WTC11 (cell line): ENCODE results near the gene ANKMY1. TPM values are rescaled to one million over a fixed set of nuclear protein-coding genes. Genes with fewer than 3 reads are reported as not detected.

Experiments
- ATAC-seq: fragments of 200-7000 bp; cut with Tn5 transposase; 2 replicates; pipeline ENCODE4 v1.10.0; 2021; ENCODE audit warnings: mild to moderate bottlenecking, moderate library complexity
- CTCF ChIA-PET: fragments of 300-600 bp; sonication (Branson Sonifier 250); formaldehyde crosslinking; loops from one replicate; lab custom pipeline; 2021; ENCODE audit warnings: antibody characterized with exemption; lab: Charles Lee
- POLR2A ChIA-PET: fragments of 350-600 bp; sonication (Branson Sonifier 250); formaldehyde crosslinking; loops from one replicate; lab custom pipeline; 2021; ENCODE audit warnings: antibody characterized with exemption; lab: Charles Lee
- DNase-seq: peaks from one replicate; pipeline ENCODE4 v3.0.0; 2021; ENCODE audit warnings: low spot score
- H3K27ac Mint-ChIP-seq: 2 replicates; pipeline ENCODE4 v1.8.0; 2021; ENCODE audit warnings: mixed read lengths
- H3K27me3 Mint-ChIP-seq: 2 replicates; pipeline ENCODE4 v1.8.0; 2021; ENCODE audit warnings: low read depth, mild to moderate bottlenecking, moderate library complexity, mixed read lengths
- H3K36me3 Mint-ChIP-seq: 2 replicates; pipeline ENCODE4 v1.8.0; 2021; ENCODE audit warnings: mixed read lengths
- H3K4me1 Mint-ChIP-seq: 2 replicates; pipeline ENCODE4 v1.8.0; 2022; ENCODE audit warnings: mixed read lengths
- H3K4me3 Mint-ChIP-seq: 2 replicates; pipeline ENCODE4 v1.8.0; 2021; ENCODE audit warnings: mild to moderate bottlenecking, moderate library complexity, mixed read lengths
- H3K9me3 Mint-ChIP-seq: 2 replicates; pipeline ENCODE4 v1.8.0; 2021; ENCODE audit warnings: mixed read lengths
- CREB1 ChIP-seq: sonication (generic); formaldehyde crosslinking; IDR thresholded peaks from 2 replicates; pipeline ENCODE4 v1.8.0; 2023; ENCODE audit warnings: mild to moderate bottlenecking, missing genetic modification reagents
- FOXJ3 ChIP-seq: sonication (generic); formaldehyde crosslinking; IDR thresholded peaks from 2 replicates; pipeline ENCODE4 v1.9.0; 2021; ENCODE audit warnings: missing genetic modification reagents, mild to moderate bottlenecking, borderline replicate concordance
- HMGA2 ChIP-seq: fragments of 250-450 bp; sonication (Bioruptor Pico); IDR thresholded peaks from 2 replicates; pipeline ENCODE4 v1.4.0; 2021; ENCODE audit warnings: mild to moderate bottlenecking, moderate library complexity
- IRF2 ChIP-seq: sonication (generic); formaldehyde crosslinking; IDR thresholded peaks from 2 replicates; pipeline ENCODE4 v1.8.0; 2022; ENCODE audit warnings: low read depth, missing genetic modification reagents, borderline replicate concordance
- MXD4 ChIP-seq: fragments of 250-450 bp; sonication (Bioruptor Pico); IDR thresholded peaks from 2 replicates; pipeline ENCODE4 v1.8.0; 2021; ENCODE audit warnings: mild to moderate bottlenecking, moderate library complexity, borderline replicate concordance
- RORB ChIP-seq: fragments of 250-450 bp; sonication (Bioruptor Pico); IDR thresholded peaks from 2 replicates; pipeline ENCODE4 v1.9.0; 2021; ENCODE audit warnings: mild to moderate bottlenecking
- SMAD3 ChIP-seq: sonication (generic); formaldehyde crosslinking; IDR thresholded peaks from 2 replicates; pipeline ENCODE4 v1.8.0; 2022; ENCODE audit warnings: missing genetic modification reagents, mild to moderate bottlenecking, borderline replicate concordance
- SOX15 ChIP-seq: fragments of 250-450 bp; sonication (Bioruptor Pico); IDR thresholded peaks from 2 replicates; pipeline ENCODE4 v1.9.0; 2021; ENCODE audit warnings: mild to moderate bottlenecking
- SP1 ChIP-seq: sonication (generic); formaldehyde crosslinking; conservative IDR thresholded peaks from 2 replicates; pipeline ENCODE4 v1.8.1; 2022; ENCODE audit warnings: missing genetic modification reagents
- TCF7 ChIP-seq: sonication (generic); formaldehyde crosslinking; IDR thresholded peaks from 2 replicates; pipeline ENCODE4 v1.8.0; 2022; ENCODE audit warnings: mild to moderate bottlenecking, low read depth, missing genetic modification reagents, moderate library complexity
- TEAD4 ChIP-seq: sonication (generic); formaldehyde crosslinking; IDR thresholded peaks from 2 replicates; pipeline ENCODE4 v1.8.0; 2022; ENCODE audit warnings: mild to moderate bottlenecking, missing genetic modification reagents
- ZNF423 ChIP-seq: fragments of 250-450 bp; sonication (Bioruptor Pico); IDR thresholded peaks from 2 replicates; pipeline ENCODE4 v2.1.2; 2022; ENCODE audit warnings: mild to moderate bottlenecking, moderate library complexity
- ZNF532 ChIP-seq: fragments of 250-450 bp; sonication (Bioruptor Pico); IDR thresholded peaks from 2 replicates; pipeline ENCODE4 v1.9.0; 2021; ENCODE audit warnings: mild to moderate bottlenecking, borderline replicate concordance
- ZNF671 ChIP-seq: fragments of 250-450 bp; sonication (Bioruptor Pico); IDR thresholded peaks from 2 replicates; pipeline ENCODE4 v1.8.0; 2021; ENCODE audit warnings: mild to moderate bottlenecking
- total RNA-seq: library from RNA; stranded (reverse); gene quantifications from 3 replicates; pipeline ENCODE4 v1.2.3, GENCODE V29; 2021
- TF ChIP-seq, protein P1 (sequence below): fragments of 250-450 bp; sonication (Bioruptor Pico); IDR thresholded peaks from 2 replicates; pipeline ENCODE4 v1.8.0; 2021; ENCODE audit warnings: mild to moderate bottlenecking
- TF ChIP-seq, protein P2 (sequence below): sonication (generic); formaldehyde crosslinking; IDR thresholded peaks from 2 replicates; pipeline ENCODE4 v1.8.1; 2023; ENCODE audit warnings: mild to moderate bottlenecking, missing genetic modification reagents, borderline replicate concordance
- TF ChIP-seq, protein P3 (sequence below): fragments of 250-450 bp; sonication (Bioruptor Pico); IDR thresholded peaks from 2 replicates; pipeline ENCODE4 v1.9.0; 2021; ENCODE audit warnings: mild to moderate bottlenecking
- TF ChIP-seq, protein P4 (sequence below): sonication (generic); formaldehyde crosslinking; IDR thresholded peaks from 2 replicates; pipeline ENCODE4 v1.8.1; 2022; ENCODE audit warnings: low read depth, mild to moderate bottlenecking, moderate library complexity, missing genetic modification reagents, borderline replicate concordance
- TF ChIP-seq, protein P5 (sequence below): sonication (generic); formaldehyde crosslinking; IDR thresholded peaks from 2 replicates; pipeline ENCODE4 v1.8.0; 2023; ENCODE audit warnings: missing genetic modification reagents

Gene ANKMY1
- total RNA-seq, 1 experiment from 2014 or later: 4.6 TPM

DNA sequence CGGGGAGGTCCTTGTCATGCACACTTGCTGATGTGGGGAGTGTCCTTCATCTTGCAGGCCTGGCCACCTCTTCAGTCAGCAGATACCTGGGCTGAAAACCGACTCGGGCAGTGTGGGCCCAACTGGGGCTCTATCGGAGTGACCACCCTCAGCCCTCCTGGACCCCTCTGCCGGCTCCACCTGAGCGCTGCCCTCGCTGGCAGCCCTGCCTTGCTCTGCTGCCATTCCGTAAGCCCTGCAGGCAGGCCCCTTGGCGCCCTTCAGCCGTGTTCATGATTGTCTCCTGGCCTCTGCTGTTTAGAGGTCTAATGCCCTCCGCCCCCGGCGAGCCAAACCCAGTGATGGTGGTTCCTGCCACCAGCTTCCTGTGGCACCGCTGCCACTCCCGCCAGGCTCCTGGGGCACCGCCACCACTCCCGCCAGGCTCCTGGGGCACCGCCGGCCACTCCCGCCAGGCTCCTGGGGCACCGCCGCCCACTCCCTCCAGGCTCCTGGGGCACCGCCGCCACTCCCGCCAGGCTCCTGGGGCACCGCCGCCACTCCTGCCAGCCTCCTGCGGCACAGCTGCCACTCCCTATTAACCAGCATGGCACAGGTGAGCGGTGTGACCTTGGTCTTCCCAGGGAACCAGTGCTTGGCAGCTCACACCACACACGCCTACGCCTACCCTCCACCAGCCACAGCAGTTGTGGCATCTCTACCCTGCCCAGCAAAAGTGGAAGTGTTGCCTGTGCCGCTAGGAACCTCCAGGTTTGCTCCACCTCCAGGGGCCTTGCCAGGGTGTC, 44.7 kb upstream of the ANKMY1 start:
- H3K36me3 Mint-ChIP-seq: no peaks in the 10 kb centered on the region
- H3K4me1 Mint-ChIP-seq: no peaks in the 10 kb centered on the region
- DNase-seq: no peak
- H3K4me3 Mint-ChIP-seq: no peak overlapping the region
- no peak for ATAC-seq
- no peak overlapping the region for H3K27ac Mint-ChIP-seq
- POLR2A ChIA-PET: no interaction called here
- TF ChIP-seq, protein P1, sequence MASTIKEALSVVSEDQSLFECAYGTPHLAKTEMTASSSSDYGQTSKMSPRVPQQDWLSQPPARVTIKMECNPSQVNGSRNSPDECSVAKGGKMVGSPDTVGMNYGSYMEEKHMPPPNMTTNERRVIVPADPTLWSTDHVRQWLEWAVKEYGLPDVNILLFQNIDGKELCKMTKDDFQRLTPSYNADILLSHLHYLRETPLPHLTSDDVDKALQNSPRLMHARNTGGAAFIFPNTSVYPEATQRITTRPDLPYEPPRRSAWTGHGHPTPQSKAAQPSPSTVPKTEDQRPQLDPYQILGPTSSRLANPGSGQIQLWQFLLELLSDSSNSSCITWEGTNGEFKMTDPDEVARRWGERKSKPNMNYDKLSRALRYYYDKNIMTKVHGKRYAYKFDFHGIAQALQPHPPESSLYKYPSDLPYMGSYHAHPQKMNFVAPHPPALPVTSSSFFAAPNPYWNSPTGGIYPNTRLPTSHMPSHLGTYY (CRISPR knock-in tag): no peak
- TF ChIP-seq CREB1 (CRISPR knock-in tag) (no peak), SOX15 (CRISPR knock-in tag) (no peak), HMGA2 (no peak), SP1 (no peak), ZNF671 (no peak), SMAD3 (CRISPR knock-in tag) (no peak)
- TF ChIP-seq, protein P2, sequence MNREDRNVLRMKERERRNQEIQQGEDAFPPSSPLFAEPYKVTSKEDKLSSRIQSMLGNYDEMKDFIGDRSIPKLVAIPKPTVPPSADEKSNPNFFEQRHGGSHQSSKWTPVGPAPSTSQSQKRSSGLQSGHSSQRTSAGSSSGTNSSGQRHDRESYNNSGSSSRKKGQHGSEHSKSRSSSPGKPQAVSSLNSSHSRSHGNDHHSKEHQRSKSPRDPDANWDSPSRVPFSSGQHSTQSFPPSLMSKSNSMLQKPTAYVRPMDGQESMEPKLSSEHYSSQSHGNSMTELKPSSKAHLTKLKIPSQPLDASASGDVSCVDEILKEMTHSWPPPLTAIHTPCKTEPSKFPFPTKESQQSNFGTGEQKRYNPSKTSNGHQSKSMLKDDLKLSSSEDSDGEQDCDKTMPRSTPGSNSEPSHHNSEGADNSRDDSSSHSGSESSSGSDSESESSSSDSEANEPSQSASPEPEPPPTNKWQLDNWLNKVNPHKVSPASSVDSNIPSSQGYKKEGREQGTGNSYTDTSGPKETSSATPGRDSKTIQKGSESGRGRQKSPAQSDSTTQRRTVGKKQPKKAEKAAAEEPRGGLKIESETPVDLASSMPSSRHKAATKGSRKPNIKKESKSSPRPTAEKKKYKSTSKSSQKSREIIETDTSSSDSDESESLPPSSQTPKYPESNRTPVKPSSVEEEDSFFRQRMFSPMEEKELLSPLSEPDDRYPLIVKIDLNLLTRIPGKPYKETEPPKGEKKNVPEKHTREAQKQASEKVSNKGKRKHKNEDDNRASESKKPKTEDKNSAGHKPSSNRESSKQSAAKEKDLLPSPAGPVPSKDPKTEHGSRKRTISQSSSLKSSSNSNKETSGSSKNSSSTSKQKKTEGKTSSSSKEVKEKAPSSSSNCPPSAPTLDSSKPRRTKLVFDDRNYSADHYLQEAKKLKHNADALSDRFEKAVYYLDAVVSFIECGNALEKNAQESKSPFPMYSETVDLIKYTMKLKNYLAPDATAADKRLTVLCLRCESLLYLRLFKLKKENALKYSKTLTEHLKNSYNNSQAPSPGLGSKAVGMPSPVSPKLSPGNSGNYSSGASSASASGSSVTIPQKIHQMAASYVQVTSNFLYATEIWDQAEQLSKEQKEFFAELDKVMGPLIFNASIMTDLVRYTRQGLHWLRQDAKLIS (CRISPR knock-in tag): no peak
- TF ChIP-seq, protein P3, sequence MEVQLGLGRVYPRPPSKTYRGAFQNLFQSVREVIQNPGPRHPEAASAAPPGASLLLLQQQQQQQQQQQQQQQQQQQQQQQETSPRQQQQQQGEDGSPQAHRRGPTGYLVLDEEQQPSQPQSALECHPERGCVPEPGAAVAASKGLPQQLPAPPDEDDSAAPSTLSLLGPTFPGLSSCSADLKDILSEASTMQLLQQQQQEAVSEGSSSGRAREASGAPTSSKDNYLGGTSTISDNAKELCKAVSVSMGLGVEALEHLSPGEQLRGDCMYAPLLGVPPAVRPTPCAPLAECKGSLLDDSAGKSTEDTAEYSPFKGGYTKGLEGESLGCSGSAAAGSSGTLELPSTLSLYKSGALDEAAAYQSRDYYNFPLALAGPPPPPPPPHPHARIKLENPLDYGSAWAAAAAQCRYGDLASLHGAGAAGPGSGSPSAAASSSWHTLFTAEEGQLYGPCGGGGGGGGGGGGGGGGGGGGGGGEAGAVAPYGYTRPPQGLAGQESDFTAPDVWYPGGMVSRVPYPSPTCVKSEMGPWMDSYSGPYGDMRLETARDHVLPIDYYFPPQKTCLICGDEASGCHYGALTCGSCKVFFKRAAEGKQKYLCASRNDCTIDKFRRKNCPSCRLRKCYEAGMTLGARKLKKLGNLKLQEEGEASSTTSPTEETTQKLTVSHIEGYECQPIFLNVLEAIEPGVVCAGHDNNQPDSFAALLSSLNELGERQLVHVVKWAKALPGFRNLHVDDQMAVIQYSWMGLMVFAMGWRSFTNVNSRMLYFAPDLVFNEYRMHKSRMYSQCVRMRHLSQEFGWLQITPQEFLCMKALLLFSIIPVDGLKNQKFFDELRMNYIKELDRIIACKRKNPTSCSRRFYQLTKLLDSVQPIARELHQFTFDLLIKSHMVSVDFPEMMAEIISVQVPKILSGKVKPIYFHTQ (CRISPR knock-in tag): no peak
- TF ChIP-seq, all 79 proteins: peak for 0
- Mint-ChIP-seq H3K27me3 (no peaks in the 10 kb centered on the region; the same call in 1 of the 2 replicates), H3K9me3 (no peaks in the 10 kb centered on the region)
- CTCF ChIA-PET: interaction anchor here (1.3 to 1.9 kb wide), 2 partner anchors 23 to 38 kb away, joined by 3 to 4 read pairs; no protein-coding TSS in a partner anchor

GRCh38 chr2:240601831-240602160, 44.0 kb upstream of the ANKMY1 start:
- Mint-ChIP-seq H3K4me1 (no peaks in the 10 kb centered on the region), H3K36me3 (no peaks in the 10 kb centered on the region), H3K27me3 (no peaks in the 10 kb centered on the region; the same call in 1 of the 2 replicates), H3K27ac (no peak overlapping the region), H3K9me3 (no peaks in the 10 kb centered on the region), H3K4me3 (no peak overlapping the region)
- ChIA-PET POLR2A (no interaction called here), CTCF (interaction anchor here (1.9 kb wide), 1 partner anchor 22 kb away, joined by 4 read pairs; no protein-coding TSS in a partner anchor)
- no peak for ATAC-seq
- no peak for DNase-seq
- TF ChIP-seq, protein P1 (CRISPR knock-in tag): no peak
- TF ChIP-seq, protein P4, sequence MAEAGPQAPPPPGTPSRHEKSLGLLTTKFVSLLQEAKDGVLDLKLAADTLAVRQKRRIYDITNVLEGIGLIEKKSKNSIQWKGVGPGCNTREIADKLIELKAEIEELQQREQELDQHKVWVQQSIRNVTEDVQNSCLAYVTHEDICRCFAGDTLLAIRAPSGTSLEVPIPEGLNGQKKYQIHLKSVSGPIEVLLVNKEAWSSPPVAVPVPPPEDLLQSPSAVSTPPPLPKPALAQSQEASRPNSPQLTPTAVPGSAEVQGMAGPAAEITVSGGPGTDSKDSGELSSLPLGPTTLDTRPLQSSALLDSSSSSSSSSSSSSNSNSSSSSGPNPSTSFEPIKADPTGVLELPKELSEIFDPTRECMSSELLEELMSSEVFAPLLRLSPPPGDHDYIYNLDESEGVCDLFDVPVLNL (CRISPR knock-in tag): no peak
- TF ChIP-seq IRF2 (CRISPR knock-in tag) (no peak), HMGA2 (no peak), TCF7 (CRISPR knock-in tag) (no peak), RORB (CRISPR knock-in tag) (no peak), ZNF532 (CRISPR knock-in tag) (no peak), FOXJ3 (no peak), ZNF423 (CRISPR knock-in tag) (no peak), MXD4 (CRISPR knock-in tag) (no peak), TEAD4 (CRISPR knock-in tag) (no peak)
- TF ChIP-seq, protein P5, sequence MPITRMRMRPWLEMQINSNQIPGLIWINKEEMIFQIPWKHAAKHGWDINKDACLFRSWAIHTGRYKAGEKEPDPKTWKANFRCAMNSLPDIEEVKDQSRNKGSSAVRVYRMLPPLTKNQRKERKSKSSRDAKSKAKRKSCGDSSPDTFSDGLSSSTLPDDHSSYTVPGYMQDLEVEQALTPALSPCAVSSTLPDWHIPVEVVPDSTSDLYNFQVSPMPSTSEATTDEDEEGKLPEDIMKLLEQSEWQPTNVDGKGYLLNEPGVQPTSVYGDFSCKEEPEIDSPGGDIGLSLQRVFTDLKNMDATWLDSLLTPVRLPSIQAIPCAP (CRISPR knock-in tag): no peak
